SK-N-MC (cell line): ENCODE measurements around the gene NXN.

Experiments used
- EZH2 ChIP-seq: fragments of 200-600 bp; sonication (generic); IDR thresholded peaks from one replicate; pipeline ENCODE4 v1.6.1; 2017; ENCODE audit warnings: antibody characterized with exemption
- POLR2AphosphoS5 ChIP-seq: IDR thresholded peaks from 2 replicates; pipeline ENCODE4 v1.6.1; 2012; ENCODE audit warnings: mild to moderate bottlenecking, low read depth, low read length, borderline replicate concordance

DNA sequence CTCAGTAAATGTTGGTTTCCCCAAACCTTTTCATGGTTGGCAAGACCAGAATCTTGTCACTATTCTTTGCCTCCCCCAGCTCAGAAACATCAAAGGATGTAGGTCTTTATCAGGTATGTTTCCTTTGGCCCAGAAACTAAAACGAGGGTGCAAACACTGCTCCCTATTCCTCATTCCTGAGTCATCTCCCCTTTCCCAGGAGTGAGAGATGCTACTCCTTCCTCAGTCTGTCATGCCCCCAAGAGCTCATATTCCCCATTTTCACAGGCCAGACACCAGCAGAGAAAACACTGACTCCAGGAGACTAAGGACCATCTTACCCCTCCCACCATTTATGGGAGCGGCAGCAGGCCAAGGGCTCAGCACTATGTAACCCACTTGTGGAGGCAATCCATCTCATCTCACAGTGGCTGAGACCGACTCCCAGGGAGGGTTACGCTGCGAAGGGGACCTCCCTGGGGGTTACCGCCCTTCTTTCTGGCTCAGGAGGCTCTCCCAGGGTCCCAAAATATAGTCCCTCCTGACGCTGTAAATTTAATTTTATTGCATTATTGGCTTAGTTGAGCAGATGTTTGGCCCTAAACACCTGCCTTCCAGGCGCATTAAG lies 229.0 kb downstream of the NXN start:
- no peak for TF ChIP-seq EZH2
- TF ChIP-seq POLR2AphosphoS5 = no peak
